GM19397 (cell line): ENCODE results near the gene ALG3.

ENCODE experiments used
- ATAC-seq: cut with Tn5 transposase; IDR thresholded peaks from one replicate; pipeline ENCODE4 v1.9.1; 2021; ENCODE audit warnings: mild to moderate bottlenecking, moderate library complexity; ENCODE audit not compliant: unreplicated experiment

The ALG3 gene

GRCh38 chr3:184260724-184261269 is 12.0 kb upstream of the ALG3 start:
- peak; percentile 17 for ATAC-seq

GRCh38 chr3:184259878-184260723 is 11.3 kb upstream of the ALG3 start:
- no peak for ATAC-seq

GRCh38 chr3:184259396-184259877 is 10.7 kb upstream of the ALG3 start:
- ATAC-seq: no peak

GRCh38 chr3:184258926-184259325 is 10.2 kb upstream of the ALG3 start:
- no peak for ATAC-seq

- ATAC-seq: no peak
Measured at GRCh38 chr3:184257083-184257915, 8.5 kb upstream of the ALG3 start.

- ATAC-seq: no peak
Measured at GRCh38 chr3:184255291-184256039, 6.7 kb upstream of the ALG3 start.

- ATAC-seq: peak; percentile 44
Measured at GRCh38 chr3:184250167-184250828, 1.5 kb upstream of the ALG3 start.

GRCh38 chr3:184249412-184250166 is 827 bp upstream of the ALG3 start, which contains the start of gene EEF1AKMT4:
Gene EEF1AKMT4, plus strand, starts transcription at chr3:184249672. Its CDS starts 23 bp downstream, at chr3:184249695.
- peak; percentile 83 for ATAC-seq

- no peak for ATAC-seq
Measured at GRCh38 chr3:184242297-184242685, 6.5 kb downstream of the ALG3 start.

- no peak for ATAC-seq
Measured at GRCh38 chr3:184241447-184242296, 7.1 kb downstream of the ALG3 start.

- no peak for ATAC-seq
Measured at GRCh38 chr3:184241141-184241446, 7.7 kb downstream of the ALG3 start.

- no peak for ATAC-seq
Measured at GRCh38 chr3:184240384-184241140, 8.2 kb downstream of the ALG3 start.

GRCh38 chr3:184239708-184240107 is 9.1 kb downstream of the ALG3 start:
- no peak for ATAC-seq

GRCh38 chr3:184239221-184239620 is 9.5 kb downstream of the ALG3 start:
- ATAC-seq: no peak

GRCh38 chr3:184238246-184238818 is 10.4 kb downstream of the ALG3 start:
- ATAC-seq: no peak

GRCh38 chr3:184237807-184238206 is 11.0 kb downstream of the ALG3 start:
- no peak for ATAC-seq

- ATAC-seq: no peak
Measured at GRCh38 chr3:184237211-184237610, 11.6 kb downstream of the ALG3 start.

GRCh38 chr3:184236636-184237035 is 12.1 kb downstream of the ALG3 start:
- ATAC-seq: no peak
